Stimulated activated CD4-positive, alpha-beta T cell treated with anti-CD3 and anti-CD28 coated beads, Interleukin-12 subunit alpha, Interleukin-12 subunit beta, amount 100 ng/mL, for 48 hours (primary cell): ENCODE measurements around the gene MRLN.

Experiments used
- DNase-seq, 3 donors: peaks; one replicate each; pipeline ENCODE4 v3.0.0-alpha.2; 2020; ENCODE audit warnings: low read depth in 2 of 3, low spot score in 1 of 3

Gene MRLN

GRCh38 chr10:59706851-59707797 is 46.1 kb downstream of the MRLN start:
- no peak for DNase-seq

DNA sequence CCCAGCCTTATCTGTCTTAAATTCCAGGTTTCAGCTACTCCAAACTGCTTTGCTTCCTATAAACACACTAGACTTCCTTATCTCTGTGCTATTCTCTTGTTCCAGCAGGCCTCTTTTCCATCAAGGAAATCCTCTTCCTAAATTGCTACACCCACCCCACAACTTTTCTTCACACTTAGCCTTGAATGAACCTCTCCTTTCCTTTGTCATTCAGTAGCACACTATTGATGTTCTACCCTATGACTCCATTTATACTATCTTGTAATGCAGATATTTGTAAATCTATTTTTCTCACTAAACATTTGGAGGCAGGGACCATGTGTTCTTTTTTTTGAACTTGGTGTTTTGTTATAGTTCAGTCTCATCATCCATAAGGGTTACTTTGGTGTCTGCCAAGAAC is 47.3 kb downstream of the MRLN start:
- DNase-seq: no peak

- DNase-seq: no peak
Observed at GRCh38 chr10:59704630-59705029, 48.6 kb downstream of the MRLN start.

GRCh38 chr10:59702347-59702746 is 50.9 kb downstream of the MRLN start:
- no peak for DNase-seq

GRCh38 chr10:59700709-59701108 is 52.5 kb downstream of the MRLN start:
- no peak for DNase-seq

DNA sequence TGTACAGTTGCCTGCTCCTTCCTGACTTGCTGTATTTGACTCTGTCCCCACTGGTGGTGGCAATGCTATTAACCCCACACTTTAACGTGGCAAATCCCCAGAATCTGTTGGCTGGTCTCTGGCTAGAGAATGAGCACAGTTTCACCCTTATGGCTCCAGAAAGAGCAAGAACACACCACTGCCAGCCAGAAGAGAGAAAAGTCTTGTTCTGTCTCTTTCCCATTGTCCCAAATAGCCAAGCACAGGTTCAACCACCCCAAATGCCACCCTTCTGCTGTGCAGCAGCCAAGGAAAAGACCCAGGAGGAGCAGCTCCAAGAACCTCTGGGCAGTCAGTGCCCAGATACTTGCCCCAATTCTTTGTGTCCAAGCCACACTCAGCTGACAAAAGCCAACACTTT is 54.9 kb downstream of the MRLN start:
- DNase-seq: no peak

DNA sequence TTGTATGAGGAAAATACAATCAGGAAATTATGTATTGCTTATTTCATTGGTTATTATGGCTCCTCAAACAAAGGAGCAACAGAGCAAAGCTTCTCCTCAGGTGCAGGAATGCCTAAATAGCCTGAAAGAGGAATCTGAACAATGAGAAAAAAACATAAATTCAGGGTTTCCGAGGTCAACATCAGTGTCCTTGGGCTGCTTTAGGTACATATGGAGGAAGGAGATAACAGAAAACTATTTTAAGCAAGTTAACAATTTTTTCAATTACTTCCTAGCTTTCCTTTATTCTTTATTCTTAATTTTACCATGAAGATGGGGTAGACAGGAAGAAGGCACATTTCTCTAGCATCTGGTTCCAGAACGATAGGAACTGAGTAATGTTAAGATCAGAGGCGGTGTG is 57.6 kb downstream of the MRLN start:
- no peak for DNase-seq

DNA sequence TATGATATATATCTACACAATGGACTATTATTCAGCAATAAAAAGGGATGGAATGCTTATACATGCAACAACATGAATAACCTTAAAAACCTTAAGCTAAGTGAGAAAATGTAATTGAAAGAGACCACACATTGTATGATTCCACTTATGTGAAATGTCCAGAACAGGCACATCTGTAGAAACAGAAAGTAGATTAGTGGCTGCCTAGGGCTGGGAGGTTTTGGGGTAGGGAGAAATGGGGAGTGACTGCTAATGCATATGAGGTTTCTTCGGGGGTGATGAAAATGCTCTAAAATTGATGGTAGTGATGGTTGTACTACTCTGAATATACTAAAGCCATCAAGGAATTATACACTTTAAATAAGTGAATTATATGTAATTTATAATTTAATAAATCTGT is 58.3 kb downstream of the MRLN start:
- no peak for DNase-seq

GRCh38 chr10:59692113-59692512 is 61.1 kb downstream of the MRLN start:
- no peak for DNase-seq

DNA sequence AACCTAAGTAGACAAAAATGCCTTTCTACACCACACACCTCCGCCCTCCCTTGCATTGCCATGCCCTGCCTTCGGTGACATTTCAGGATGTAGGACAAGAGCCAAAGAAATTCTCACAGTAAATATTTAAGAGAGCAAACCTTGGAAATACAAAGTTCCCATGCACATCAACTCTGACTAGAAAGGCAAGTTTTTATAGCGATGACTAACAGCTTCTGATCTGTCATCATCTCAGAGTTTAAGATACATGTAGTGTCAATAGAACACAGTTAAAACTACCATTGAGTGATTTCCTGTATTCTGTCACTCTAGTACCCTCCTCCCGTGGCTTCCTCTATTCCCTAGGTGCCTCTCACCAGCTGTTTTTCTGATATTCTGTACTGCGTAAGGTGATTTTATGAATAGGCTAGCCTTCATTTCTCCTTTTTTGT is 64.3 kb downstream of the MRLN start:
- DNase-seq: no peak

DNA sequence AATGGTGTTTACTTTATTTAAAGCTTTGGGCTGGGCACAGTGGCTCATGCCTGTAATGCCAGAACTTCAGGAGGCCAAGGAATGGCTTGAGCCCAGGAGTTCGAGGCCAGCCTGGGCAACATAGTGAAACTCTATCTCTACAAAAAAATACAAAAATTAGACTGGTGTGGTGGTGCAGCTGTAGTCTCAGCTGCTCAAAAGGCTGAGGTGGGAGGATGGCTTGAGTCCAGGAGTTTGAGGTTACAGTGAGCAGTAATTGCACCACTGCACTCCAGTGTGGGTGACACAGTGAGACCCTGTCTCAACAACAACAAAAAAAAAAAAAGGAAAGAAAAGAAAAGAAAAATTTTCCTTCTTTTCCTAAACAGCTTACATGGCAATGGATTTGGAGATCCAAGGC is 65.6 kb downstream of the MRLN start:
- no peak for DNase-seq
